HG03139 (cell line): ENCODE measurements around the gene AK9.
"Not testable (repeated sequence)": the region's sequence is repeated elsewhere in the genome, so short reads cannot be mapped to it uniquely, and the experiment has no call there.

Source experiments
- ATAC-seq: cut with Tn5 transposase; IDR thresholded peaks from one replicate; pipeline ENCODE4 v1.9.1; 2021; ENCODE audit not compliant: unreplicated experiment

AK9 gene

GRCh38 chr6:109696355-109696754 lies 5.4 kb upstream of the AK9 start:
- no peak for ATAC-seq

- no peak for ATAC-seq
Observed at GRCh38 chr6:109695468-109695867, 4.5 kb upstream of the AK9 start.

- ATAC-seq: no peak
Observed at GRCh38 chr6:109693111-109693510, 2.1 kb upstream of the AK9 start.

GRCh38 chr6:109690373-109690736 lies 647 bp downstream of the AK9 start:
- peak; percentile 36 for ATAC-seq

GRCh38 chr6:109687271-109687761 lies 3.7 kb downstream of the AK9 start:
- ATAC-seq: no peak

- no peak for ATAC-seq
Observed at GRCh38 chr6:109686566-109687265, 4.3 kb downstream of the AK9 start.

- not testable (repeated sequence) for ATAC-seq
Observed at GRCh38 chr6:109678661-109679505, 12.1 kb downstream of the AK9 start.

- no peak for ATAC-seq
Observed at GRCh38 chr6:109678240-109678639, 12.8 kb downstream of the AK9 start.

GRCh38 chr6:109676724-109677123 lies 14.3 kb downstream of the AK9 start:
- no peak for ATAC-seq

- no peak for ATAC-seq
Observed at GRCh38 chr6:109672839-109673238, 18.2 kb downstream of the AK9 start.

GRCh38 chr6:109672175-109672574 lies 18.8 kb downstream of the AK9 start:
- no peak for ATAC-seq

- ATAC-seq: no peak
Observed at GRCh38 chr6:109671733-109672132, 19.3 kb downstream of the AK9 start.

GRCh38 chr6:109669811-109670210 lies 21.2 kb downstream of the AK9 start:
- ATAC-seq: no peak

GRCh38 chr6:109662192-109662591 lies 28.8 kb downstream of the AK9 start:
- ATAC-seq: no peak

- no peak for ATAC-seq
Observed at GRCh38 chr6:109660526-109661320, 30.3 kb downstream of the AK9 start.

- ATAC-seq: no peak
Observed at GRCh38 chr6:109655761-109656262, 35.2 kb downstream of the AK9 start.

GRCh38 chr6:109653264-109653663 lies 37.7 kb downstream of the AK9 start:
- no peak for ATAC-seq

GRCh38 chr6:109644131-109644530 lies 46.9 kb downstream of the AK9 start:
- no peak for ATAC-seq

- no peak for ATAC-seq
Observed at GRCh38 chr6:109632405-109632804, 58.6 kb downstream of the AK9 start.

GRCh38 chr6:109631403-109631802 lies 59.6 kb downstream of the AK9 start:
- no peak for ATAC-seq
